HAP-1 (cell line): Measurements from ENCODE around the gene DCTN3.
A peak's percentile ranks its signal among the peaks of the same experiment; 100 is the strongest.
"Not testable (repeated sequence)": the region's sequence is repeated elsewhere in the genome, so short reads cannot be mapped to it uniquely, and the experiment has no call there.

ENCODE experiments used
- DNase-seq, 2 experiments: peaks; one replicate each; pipeline ENCODE4 v3.0.0-alpha.2; 2016 to 2020; ENCODE audit warnings: low spot score in 2 of 2
- H3K27me3 ChIP-seq: fragments of 250-450 bp; sonication (Bioruptor Pico); 2 replicates; pipeline ENCODE4 v1.5.1; 2020; ENCODE audit warnings: low read depth, mild to moderate bottlenecking, moderate library complexity
- H3K36me3 ChIP-seq: fragments of 250-450 bp; sonication (Bioruptor Pico); replicated peaks from 2 replicates; pipeline ENCODE4 v1.5.1; 2020; ENCODE audit warnings: mild to moderate bottlenecking
- H3K4me1 ChIP-seq: fragments of 250-450 bp; sonication (Bioruptor Pico); 2 replicates; pipeline ENCODE4 v1.5.1; 2020; ENCODE audit warnings: mild to moderate bottlenecking
- H3K4me3 ChIP-seq: fragments of 250-450 bp; sonication (Bioruptor Pico); 2 replicates; pipeline ENCODE4 v1.5.1; 2020; ENCODE audit warnings: mild to moderate bottlenecking, moderate library complexity
- H3K9me3 ChIP-seq: fragments of 250-450 bp; sonication (Bioruptor Pico); 2 replicates; pipeline ENCODE4 v1.5.1; 2020; ENCODE audit warnings: mild to moderate bottlenecking, moderate library complexity
- in situ Hi-C: fragments of 300-500 bp; cut with MboI; formaldehyde crosslinking; loops from 3 replicates; pipeline ENCODE4 v1.14.3; 2020; ENCODE audit warnings: low sequenced_read_pairs, inconsistent platforms, mixed read lengths

Gene DCTN3

DNA sequence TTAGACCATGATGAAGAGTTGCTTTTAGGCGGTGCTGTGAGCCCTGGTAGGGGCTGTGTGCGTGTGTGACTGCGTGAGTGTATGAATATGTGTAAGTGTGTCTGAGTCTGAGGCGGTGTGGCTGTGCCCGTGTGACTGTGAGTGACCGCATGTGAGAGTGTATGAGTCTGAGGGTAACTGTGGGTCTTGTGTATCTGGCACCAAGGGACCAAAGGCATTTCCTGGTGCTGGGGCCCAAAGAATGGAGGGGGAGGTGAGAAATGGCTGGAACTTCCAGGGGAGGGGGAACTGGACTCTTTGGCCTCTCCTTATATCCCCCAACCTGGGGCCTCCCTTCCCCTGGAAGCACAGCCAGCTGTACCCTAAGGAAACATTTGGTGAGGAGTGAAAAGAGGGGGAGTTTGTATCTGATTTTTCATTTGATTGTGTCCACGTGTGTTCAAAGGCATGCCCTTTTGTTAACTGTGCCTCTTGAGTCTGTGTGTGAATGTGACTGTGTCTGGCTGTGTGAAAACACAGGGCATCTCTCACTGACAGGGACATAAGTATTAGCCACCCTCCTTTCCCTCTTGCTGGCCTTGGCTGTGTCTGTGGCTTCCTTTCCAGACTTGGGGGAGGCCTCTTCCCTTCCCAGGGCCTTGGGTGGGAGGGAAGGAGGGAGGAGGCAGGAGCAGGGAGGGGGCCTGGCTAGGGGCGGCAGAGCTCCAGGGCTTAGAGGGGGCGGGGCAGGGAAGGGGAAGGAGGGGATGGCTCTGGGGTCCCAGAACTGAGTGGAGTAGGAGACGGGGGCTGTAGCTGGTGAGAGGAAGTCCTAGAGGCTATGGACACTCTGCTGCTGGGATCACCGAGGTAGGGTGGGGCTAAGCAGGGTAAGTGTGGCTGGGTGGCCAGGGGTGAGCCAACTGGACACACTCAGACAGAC is 33.1 kb upstream of the DCTN3 start:
- DNase-seq: no peak
- Histone ChIP-seq H3K27me3 (no peaks in the 10 kb centered on the region), H3K9me3 (no peaks in the 10 kb centered on the region), H3K36me3 (peaks cover 12% of the 10 kb centered on the region), H3K4me3 (no peak overlapping the region), H3K4me1 (peaks cover 6% of the 10 kb centered on the region)
- in situ Hi-C loops: no loop called here

DNA sequence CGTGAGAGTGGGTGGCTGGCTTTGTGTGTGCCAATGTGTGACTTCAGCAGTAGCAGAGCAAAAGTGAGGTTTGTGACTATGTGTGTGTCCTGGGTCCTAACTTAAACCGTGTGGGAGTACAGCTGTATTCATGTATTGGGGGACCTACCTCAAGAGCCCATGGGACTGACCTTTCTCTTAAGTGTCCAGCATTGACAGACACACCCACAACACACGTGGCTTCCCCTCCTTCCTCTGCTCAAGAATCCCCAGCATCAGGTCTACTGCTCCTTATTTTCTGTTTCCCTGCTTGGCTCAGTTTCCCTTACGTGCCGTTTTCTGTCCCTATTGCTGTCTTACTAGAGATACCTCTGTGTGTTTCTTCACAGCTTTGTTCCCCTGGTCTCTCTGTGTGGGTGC is 32.3 kb upstream of the DCTN3 start:
- DNase-seq: no peak
- in situ Hi-C loops: no loop called here
- H3K4me1 ChIP-seq: peaks cover 6% of the 10 kb centered on the region
- no peak overlapping the region for H3K4me3 ChIP-seq
- no peaks in the 10 kb centered on the region for H3K9me3 ChIP-seq
- peaks cover 15% of the 10 kb centered on the region for H3K36me3 ChIP-seq
- no peaks in the 10 kb centered on the region for H3K27me3 ChIP-seq

DNA sequence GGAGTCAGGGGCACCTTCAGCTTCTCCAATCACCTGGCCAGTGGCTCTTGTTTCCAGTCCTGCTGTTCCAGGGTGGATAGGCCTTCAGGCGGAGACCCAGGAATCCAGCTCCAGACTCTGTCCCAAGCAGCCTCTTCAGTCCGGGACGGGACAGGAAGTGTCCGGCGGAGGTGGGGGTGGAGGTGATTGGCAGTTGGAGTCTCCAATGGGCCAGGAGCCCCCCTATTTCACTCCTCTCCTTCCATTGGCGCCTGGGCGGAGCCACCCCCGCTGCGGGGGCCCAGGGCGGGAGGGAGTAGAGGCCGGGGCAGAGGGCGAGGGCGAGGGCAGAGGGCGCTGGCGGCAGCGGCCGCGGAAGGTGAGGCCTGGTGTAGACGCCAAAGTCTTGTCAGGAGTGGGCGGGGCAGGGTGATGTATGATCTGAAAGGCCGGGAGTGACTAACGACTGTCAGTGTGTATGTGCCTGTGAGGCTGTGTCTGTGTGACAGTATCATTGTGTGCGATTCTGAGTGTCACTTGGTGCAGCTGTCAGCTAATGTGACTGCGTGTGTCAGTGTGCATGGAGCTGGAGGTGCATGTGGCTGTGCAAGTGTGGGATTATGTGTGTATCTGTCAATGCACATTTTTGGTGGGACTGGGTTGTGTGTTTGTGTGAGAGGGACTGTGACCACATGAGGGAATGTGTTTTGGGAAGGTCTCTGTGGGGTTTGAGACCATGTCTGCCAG is 31.7 kb upstream of the DCTN3 start, which contains the start of gene IL11RA:
TSS of gene IL11RA (plus strand) at position 310 of the 726 bp plus-strand sequence. CDS start 3,033 bp downstream, outside the sequence.
- in situ Hi-C loops: no loop called here
- Histone ChIP-seq H3K4me1 (peaks cover 6% of the 10 kb centered on the region), H3K27me3 (no peaks in the 10 kb centered on the region), H3K9me3 (no peaks in the 10 kb centered on the region), H3K36me3 (peaks cover 15% of the 10 kb centered on the region), H3K4me3 (peak within 1 kb of the TSS; percentile 22)
- peak; percentile 41 to 87 for DNase-seq

DNA sequence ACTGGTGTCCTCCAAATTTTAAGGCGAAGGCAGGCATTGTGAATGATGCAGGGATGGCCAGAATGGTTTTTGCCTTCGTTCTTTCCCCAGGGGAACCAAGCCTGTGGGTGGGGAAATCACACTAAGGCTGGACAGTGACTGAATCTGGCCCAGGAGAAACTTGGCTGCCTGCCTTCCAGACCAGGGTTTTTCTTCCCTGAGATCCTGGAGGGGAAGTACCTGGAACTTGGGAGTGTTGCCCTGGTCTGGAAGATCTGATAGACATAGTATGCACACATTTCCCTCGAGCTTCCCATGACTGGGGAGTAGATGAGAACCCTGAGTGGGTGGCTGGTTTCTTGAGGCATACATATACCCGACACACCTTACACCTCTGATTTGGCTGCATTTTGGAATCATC is 31.0 kb upstream of the DCTN3 start:
- no peak for DNase-seq
- Histone ChIP-seq H3K36me3 (peaks cover 15% of the 10 kb centered on the region), H3K27me3 (no peaks in the 10 kb centered on the region), H3K9me3 (no peaks in the 10 kb centered on the region), H3K4me1 (peaks cover 6% of the 10 kb centered on the region), H3K4me3 (peak overlapping the region; percentile 22)
- in situ Hi-C loops: no loop called here

DNA sequence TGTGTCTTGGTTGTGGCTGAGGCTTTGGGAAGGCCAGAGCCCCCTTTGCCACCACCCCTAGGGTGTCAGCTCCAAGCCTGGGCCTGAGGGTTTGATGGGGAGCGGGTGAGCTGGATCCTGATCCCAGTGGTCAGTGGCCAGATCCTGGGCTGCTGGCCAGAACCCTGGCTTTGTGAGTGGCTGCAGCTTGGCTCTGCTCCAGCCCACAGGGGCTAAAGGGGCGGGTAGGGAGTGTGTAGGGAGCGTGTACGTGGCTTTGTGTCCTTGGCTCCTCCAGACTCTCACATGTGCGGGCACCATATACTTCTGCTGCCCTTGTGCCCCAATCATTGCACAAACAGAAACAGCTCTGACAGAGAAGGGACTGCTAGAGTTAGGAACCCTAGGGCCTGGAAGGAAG is 30.5 kb upstream of the DCTN3 start:
- DNase-seq: no peak
- no peaks in the 10 kb centered on the region for H3K27me3 ChIP-seq
- H3K36me3 ChIP-seq: peaks cover 15% of the 10 kb centered on the region
- in situ Hi-C loops: no loop called here
- H3K4me1 ChIP-seq: peaks cover 10% of the 10 kb centered on the region
- H3K4me3 ChIP-seq: no peak overlapping the region
- no peaks in the 10 kb centered on the region for H3K9me3 ChIP-seq

DNA sequence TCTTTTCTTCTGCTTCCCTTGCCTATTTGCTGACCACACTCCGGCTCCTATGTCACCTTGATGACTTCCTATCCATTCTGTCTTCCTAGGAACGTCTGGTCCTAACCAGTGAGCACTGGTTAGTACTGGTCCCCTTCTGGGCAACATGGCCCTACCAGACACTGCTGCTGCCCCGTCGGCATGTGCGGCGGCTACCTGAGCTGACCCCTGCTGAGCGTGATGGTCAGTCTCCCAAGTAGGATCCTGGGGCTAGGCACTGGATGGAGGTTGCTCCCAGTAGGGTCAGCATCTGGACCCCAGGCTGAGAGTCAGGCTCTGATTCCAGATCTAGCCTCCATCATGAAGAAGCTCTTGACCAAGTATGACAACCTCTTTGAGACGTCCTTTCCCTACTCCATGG is 28.4 kb upstream of the DCTN3 start:
- in situ Hi-C loops: no loop called here
- no peaks in the 10 kb centered on the region for H3K9me3 ChIP-seq
- H3K36me3 ChIP-seq: peaks cover 15% of the 10 kb centered on the region
- peaks cover 10% of the 10 kb centered on the region for H3K4me1 ChIP-seq
- DNase-seq: no peak
- H3K4me3 ChIP-seq: no peak overlapping the region
- H3K27me3 ChIP-seq: no peaks in the 10 kb centered on the region

DNA sequence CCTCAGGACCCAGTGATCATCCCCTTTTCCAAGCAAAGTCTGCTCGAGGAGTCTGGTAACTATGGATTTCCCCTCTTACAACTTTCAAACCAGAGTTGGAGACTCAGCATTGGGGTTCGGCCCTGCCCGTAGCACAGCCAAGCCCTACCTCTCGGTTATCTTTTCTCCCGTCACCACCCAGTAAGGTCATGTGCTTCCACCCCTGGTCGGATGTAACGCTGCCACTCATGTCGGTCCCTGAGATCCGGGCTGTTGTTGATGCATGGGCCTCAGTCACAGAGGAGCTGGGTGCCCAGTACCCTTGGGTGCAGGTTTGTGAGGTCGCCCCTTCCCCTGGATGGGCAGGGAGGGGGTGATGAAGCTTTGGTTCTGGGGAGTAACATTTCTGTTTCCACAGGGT is 27.4 kb upstream of the DCTN3 start:
- Histone ChIP-seq H3K36me3 (peaks cover 15% of the 10 kb centered on the region), H3K9me3 (no peaks in the 10 kb centered on the region), H3K27me3 (no peaks in the 10 kb centered on the region), H3K4me1 (peaks cover 10% of the 10 kb centered on the region), H3K4me3 (peak overlapping the region; percentile 58)
- in situ Hi-C loops: no loop called here
- no peak for DNase-seq

DNA sequence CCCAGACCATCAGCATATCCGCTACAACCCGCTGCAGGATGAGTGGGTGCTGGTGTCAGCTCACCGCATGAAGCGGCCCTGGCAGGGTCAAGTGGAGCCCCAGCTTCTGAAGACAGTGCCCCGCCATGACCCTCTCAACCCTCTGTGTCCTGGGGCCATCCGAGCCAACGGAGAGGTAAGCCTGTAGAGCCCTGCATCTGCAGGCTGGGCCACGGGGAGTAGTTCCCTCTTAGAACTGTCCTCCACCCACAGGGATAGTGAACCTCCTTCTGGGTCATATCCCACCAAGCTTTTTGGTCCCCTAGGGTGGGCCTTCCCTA is 26.7 kb upstream of the DCTN3 start:
- peaks cover 7% of the 10 kb centered on the region for H3K4me1 ChIP-seq
- H3K4me3 ChIP-seq: peak overlapping the region; percentile 58

DNA sequence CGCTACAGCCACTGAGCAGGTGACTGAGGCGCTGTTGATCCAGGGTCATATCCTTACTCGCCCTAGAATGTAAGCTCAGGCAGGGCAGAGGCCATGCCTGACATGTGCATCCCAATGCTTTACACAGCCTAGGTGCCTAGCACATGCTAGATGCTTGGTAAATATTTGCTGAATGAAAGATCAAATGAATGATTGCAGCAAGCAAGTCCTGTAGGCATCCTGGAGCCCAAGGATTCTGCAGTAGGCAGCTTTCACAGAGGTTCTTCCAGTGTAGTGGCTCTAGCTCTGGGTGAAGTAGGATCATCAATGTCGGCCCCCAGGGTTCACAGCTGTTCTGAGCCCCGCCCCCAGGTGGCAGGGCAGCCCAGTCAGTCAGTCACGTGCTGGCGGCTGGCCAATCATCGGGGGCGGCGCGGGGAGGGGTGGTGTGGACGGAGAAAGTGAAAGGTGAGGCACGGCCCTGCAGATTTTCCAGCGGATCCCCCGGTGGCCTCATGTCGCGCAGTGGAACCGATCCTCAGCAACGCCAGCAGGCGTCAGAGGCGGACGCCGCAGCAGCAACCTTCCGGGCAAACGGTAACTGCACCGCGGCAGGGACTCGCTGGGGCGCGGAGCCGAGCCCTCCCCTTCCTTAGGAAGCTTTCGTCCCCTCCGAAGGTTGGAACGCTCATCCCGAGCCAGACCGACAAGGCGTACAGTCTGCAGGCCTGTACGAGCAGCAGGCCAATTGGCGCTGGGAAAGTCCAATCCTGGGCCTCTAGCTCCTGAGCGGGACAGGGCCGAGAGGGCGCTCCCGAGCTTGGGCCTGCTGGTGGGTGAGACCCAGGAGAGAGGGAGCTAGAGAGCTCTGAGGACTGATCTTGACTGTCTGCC is 26.2 kb upstream of the DCTN3 start, which contains the start of gene GALT:
TSS of gene GALT (plus strand) at position 465 of the 873 bp plus-strand sequence. CDS start at position 495, 30 bp downstream.
- Histone ChIP-seq H3K4me1 (peaks cover 4% of the 10 kb centered on the region), H3K27me3 (no peaks in the 10 kb centered on the region), H3K36me3 (peaks cover 15% of the 10 kb centered on the region), H3K9me3 (no peaks in the 10 kb centered on the region), H3K4me3 (peak within 1 kb of the TSS; percentile 58)
- DNase-seq: peak; percentile 88 to 99
- in situ Hi-C loops: no loop called here

More for the DNA sequence above, 26.7 kb upstream of the DCTN3 start:
- H3K9me3 ChIP-seq: no peaks in the 10 kb centered on the region
- in situ Hi-C loops: no loop called here
- H3K27me3 ChIP-seq: no peaks in the 10 kb centered on the region
- no peak for DNase-seq
- H3K36me3 ChIP-seq: peaks cover 15% of the 10 kb centered on the region

DNA sequence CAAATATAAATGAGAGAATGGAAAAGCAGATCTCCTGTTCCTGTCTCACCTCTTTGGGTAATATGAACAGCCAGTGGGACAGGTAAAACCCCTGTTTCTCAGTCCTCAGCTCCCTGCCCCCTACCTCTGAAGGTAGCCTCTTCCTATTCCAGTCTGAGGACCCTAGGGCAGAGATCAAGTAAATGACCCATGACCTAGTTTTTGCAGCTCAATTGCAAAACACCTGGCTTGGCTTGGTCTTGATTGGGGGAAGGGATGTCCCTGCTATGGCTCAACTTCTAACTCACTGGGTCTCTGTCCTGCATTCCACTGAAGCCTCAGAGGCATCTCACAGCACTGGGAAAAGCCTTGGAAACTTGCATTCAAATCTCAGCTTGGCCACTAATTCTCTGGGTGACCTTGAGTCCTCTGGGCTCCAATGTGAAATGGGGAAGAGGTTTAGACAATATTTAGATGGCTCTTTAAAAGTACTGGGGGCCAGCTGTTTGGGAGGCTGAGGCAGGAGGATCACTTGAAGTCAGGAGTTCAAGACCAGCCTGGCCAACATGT is 24.5 kb upstream of the DCTN3 start:
- H3K36me3 ChIP-seq: peaks cover 15% of the 10 kb centered on the region
- peaks cover 4% of the 10 kb centered on the region for H3K4me1 ChIP-seq
- in situ Hi-C loops: no loop called here
- no peaks in the 10 kb centered on the region for H3K27me3 ChIP-seq
- no peak overlapping the region for H3K4me3 ChIP-seq
- no peaks in the 10 kb centered on the region for H3K9me3 ChIP-seq
- DNase-seq: no peak

DNA sequence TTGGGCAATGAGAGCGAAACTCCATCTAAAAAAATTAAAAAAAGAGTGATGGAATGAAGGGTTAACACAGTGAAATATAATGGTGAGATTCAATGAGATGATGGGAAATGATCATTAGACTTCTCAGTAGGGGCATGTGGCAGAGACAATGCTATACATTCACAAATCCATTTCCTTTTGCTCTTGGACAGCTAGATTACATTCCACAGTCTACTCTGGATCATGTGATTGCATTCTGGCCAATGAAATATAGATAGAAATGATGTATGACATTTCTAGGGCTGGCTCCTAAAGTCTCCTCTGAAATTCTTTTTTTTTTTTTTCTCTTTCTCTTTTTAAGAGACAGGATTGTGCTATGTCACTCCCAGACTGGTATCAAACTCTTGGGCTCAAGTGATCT is 22.4 kb upstream of the DCTN3 start:
- H3K4me3 ChIP-seq: no peak overlapping the region
- no peaks in the 10 kb centered on the region for H3K27me3 ChIP-seq
- in situ Hi-C loops: no loop called here
- no peak for DNase-seq
- no peaks in the 10 kb centered on the region for H3K9me3 ChIP-seq
- H3K4me1 ChIP-seq: peaks cover 10% of the 10 kb centered on the region
- H3K36me3 ChIP-seq: no peaks in the 10 kb centered on the region

DNA sequence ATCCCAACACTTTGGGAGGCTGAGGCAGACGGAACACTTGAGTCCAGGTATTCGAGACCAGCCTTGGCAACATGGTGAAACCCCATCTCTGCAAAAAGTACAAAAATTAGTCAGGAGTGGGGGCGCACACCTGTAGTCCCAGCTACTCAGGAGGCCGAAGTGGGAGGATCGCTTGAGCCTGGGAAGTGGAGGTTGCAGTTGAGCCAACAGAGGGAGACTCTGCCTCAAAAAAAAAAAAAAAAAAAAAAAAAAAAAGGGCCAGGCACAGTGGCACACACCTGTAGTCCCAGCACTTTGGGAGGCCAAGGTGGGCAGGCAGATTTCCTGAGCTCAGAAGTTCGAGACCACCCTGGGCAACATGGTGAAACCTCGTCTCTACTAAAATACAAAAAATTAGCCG is 19.0 kb upstream of the DCTN3 start:
- H3K27me3 ChIP-seq, DNase-seq, in situ Hi-C loops, H3K4me3 ChIP-seq, H3K9me3 ChIP-seq: not testable (repeated sequence)
- Histone ChIP-seq H3K36me3 (peaks cover 17% of the 10 kb centered on the region), H3K4me1 (peaks cover 12% of the 10 kb centered on the region)

DNA sequence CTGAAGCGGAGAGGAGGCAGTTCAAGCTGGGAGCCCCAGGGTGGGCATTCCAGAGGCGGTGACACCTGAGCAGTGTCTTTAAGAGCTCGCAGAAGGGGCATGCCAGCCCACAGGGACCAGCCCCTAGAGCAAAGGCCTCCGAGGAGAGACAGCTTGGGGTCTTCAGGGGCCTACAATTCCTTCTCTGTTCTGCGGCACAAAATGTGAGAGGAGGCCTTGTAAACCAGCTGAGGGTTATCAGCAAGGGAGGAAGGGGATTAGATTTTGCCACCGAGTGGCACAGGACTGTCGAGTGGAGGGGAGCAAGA is 17.8 kb upstream of the DCTN3 start:
- Histone ChIP-seq H3K9me3 (no peaks in the 10 kb centered on the region), H3K27me3 (no peaks in the 10 kb centered on the region), H3K4me1 (peaks cover 12% of the 10 kb centered on the region), H3K36me3 (peaks cover 17% of the 10 kb centered on the region), H3K4me3 (peak overlapping the region; percentile 66)
- DNase-seq: no peak
- in situ Hi-C loops: no loop called here
